GM23248 (cell line): ENCODE results near the gene NHEJ1. TPM values are rescaled to one million over a fixed set of nuclear protein-coding genes. Genes with fewer than 3 reads are reported as not detected.

ENCODE experiments used
- DNase-seq: peaks from one replicate; pipeline ENCODE4 v3.0.0-alpha.2; 2015
- H2AFZ ChIP-seq: fragments of 200-600 bp; sonication (generic); 2 replicates; pipeline ENCODE4 v1.6.1; 2016; ENCODE audit warnings: antibody characterized with exemption
- H3F3A ChIP-seq: fragments of 200-600 bp; sonication (generic); 2 replicates; pipeline ENCODE4 v1.6.1; 2016; ENCODE audit warnings: mild to moderate bottlenecking, antibody characterized with exemption, mixed run types; ENCODE audit not compliant: insufficient read depth
- H3K27ac ChIP-seq: fragments of 200-600 bp; sonication (generic); 2 replicates; pipeline ENCODE4 v1.5.1; 2016; ENCODE audit warnings: mild to moderate bottlenecking
- H3K27me3 ChIP-seq: fragments of 200-600 bp; sonication (generic); replicated peaks from 2 replicates; pipeline ENCODE4 v1.6.1; 2016; ENCODE audit warnings: mild to moderate bottlenecking; ENCODE audit not compliant: insufficient read depth
- H3K36me3 ChIP-seq: fragments of 200-600 bp; sonication (generic); 2 replicates; pipeline ENCODE4 v1.6.1; 2016; ENCODE audit warnings: low read depth, mild to moderate bottlenecking
- H3K4me1 ChIP-seq: fragments of 200-600 bp; sonication (generic); 2 replicates; pipeline ENCODE4 v1.6.1; 2016; ENCODE audit warnings: mild to moderate bottlenecking; ENCODE audit not compliant: insufficient read depth
- H3K4me2 ChIP-seq: fragments of 200-600 bp; sonication (generic); one replicate; pipeline ENCODE4 v1.6.1; 2016; ENCODE audit warnings: mild to moderate bottlenecking; ENCODE audit not compliant: unreplicated experiment
- H3K4me3 ChIP-seq: fragments of 200-600 bp; sonication (generic); 2 replicates; pipeline ENCODE4 v1.5.1; 2016; ENCODE audit warnings: mild to moderate bottlenecking
- H3K79me2 ChIP-seq: fragments of 200-600 bp; sonication (generic); 2 replicates; pipeline ENCODE4 v1.6.1; 2016; ENCODE audit warnings: mild to moderate bottlenecking; ENCODE audit not compliant: insufficient read depth
- H3K9ac ChIP-seq: fragments of 200-600 bp; sonication (generic); 2 replicates; pipeline ENCODE4 v1.6.1; 2016; ENCODE audit warnings: mild to moderate bottlenecking
- H3K9me2 ChIP-seq: fragments of 200-600 bp; sonication (generic); 2 replicates; pipeline ENCODE4 v1.6.1; 2016; ENCODE audit warnings: mixed run types, mild to moderate bottlenecking, moderate library complexity; ENCODE audit not compliant: insufficient read depth
- H3K9me3 ChIP-seq: fragments of 200-600 bp; sonication (generic); one replicate; pipeline ENCODE4 v1.6.1; 2017; ENCODE audit warnings: low read depth
- H4K20me1 ChIP-seq: fragments of 200-600 bp; sonication (generic); 2 replicates; pipeline ENCODE4 v1.6.0; 2016; ENCODE audit not compliant: insufficient read depth
- EZH2 ChIP-seq: fragments of 200-600 bp; sonication (generic); IDR thresholded peaks from 2 replicates; pipeline ENCODE4 v1.6.1; 2018; ENCODE audit warnings: antibody characterized with exemption, mild to moderate bottlenecking; ENCODE audit not compliant: insufficient read depth, poor library complexity, severe bottlenecking
- EZH2phosphoT487 ChIP-seq: fragments of 200-600 bp; sonication (generic); IDR thresholded peaks from 2 replicates; pipeline ENCODE4 v1.6.1; 2018; ENCODE audit warnings: antibody characterized with exemption, moderate library complexity, mild to moderate bottlenecking, low read depth; ENCODE audit not compliant: insufficient read depth
- WGBS, 2 experiments: methylation state at CpG; one replicate each; pipeline ENCODE4 v1.1.6; 2015 to 2017; ENCODE audit warnings: low lambda C conversion rate in 2 of 2, low coverage in 1 of 2; ENCODE audit errors: missing lambda C conversion rate in 2 of 2; 5-methylcytosine and 5-hydroxymethylcytosine counted together
- in situ Hi-C: fragments of 300-500 bp; cut with MboI; formaldehyde crosslinking; loops from 2 replicates; pipeline ENCODE4 v1.15.0; 2020
- polyA plus RNA-seq: library from polyadenylated mRNA; unstranded; fragments of >200 nt; fragmentation: Nextera tagmentation; extraction: Ambion mirVana; gene quantifications from 2 replicates; pipeline ENCODE4 v1.2.1, GENCODE V29; 2016
- total RNA-seq: library from RNA; depleted of rRNA; stranded (reverse); fragments of >200 nt; shearing (Covaris generic); gene quantifications from 2 replicates; pipeline ENCODE4 v1.2.3, GENCODE V29; 2014

The NHEJ1 gene
- total and polyA plus RNA-seq, 2 experiments from 2014 or later, result 8.3 to 16.1 TPM

DNA sequence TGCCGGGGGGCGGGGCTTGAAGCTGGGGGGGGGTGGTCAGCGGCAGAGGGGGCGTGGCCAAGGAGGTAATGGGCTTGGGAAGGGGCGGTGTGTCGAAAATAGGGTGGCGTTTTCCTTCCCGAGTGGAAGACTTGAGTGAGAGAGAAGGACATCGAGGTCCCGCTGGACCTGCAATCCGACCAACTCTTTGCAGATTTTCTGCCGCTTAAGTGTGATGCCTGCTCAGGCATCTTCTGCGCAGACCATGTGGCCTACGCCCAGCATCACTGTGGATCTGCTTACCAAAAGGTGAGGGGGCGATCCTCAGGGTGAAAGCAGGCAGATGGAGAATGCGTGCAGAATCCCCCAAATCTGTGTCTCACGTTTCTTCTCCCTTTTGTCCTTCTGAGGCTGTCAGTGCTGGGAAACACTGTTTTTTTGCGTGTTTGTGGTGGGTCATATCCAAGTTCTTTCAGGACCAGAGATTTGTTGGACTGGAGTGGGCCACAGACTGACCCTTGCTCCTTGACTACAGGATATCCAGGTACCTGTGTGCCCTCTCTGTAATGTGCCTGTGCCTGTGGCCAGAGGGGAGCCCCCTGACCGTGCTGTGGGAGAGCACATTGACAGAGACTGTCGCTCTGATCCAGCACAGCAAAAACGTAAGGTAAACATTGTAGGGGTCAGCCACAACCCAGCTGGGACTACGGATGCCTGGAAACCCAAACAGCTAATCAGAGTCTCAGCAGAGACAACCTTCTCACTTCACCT is 46.7 kb upstream of the NHEJ1 start:
- in situ Hi-C loops, result no loop called here
- Histone ChIP-seq H3K9me2 (no peaks in the 10 kb centered on the region), H3K27me3 (no peaks in the 10 kb centered on the region), H3K27ac (peak overlapping the region; percentile 69), H3K36me3 (no peaks in the 10 kb centered on the region), H3K4me2 (peak overlapping the region; percentile 93), H2AFZ (peak overlapping the region; percentile 88), H3K4me3 (peak overlapping the region; percentile 78), H3K9ac (peak overlapping the region; percentile 77), H3K9me3 (no peaks in the 10 kb centered on the region), H3K79me2 (0 out of 2 replicates have a peak, but pooled peaks cover 3% of the 10 kb centered on the region), H3F3A (peaks cover 17% of the 10 kb centered on the region), H4K20me1 (no peaks in the 10 kb centered on the region), H3K4me1 (peaks cover 11% of the 10 kb centered on the region; the same call in 1 of the 2 replicates)
- DNase-seq, result no peak
- no peak for TF ChIP-seq EZH2
- no peak for TF ChIP-seq EZH2phosphoT487
- WGBS, 2 experiments, result 8 to 11% methylated on average over 18 to 22 of the region's 22 CpGs

DNA sequence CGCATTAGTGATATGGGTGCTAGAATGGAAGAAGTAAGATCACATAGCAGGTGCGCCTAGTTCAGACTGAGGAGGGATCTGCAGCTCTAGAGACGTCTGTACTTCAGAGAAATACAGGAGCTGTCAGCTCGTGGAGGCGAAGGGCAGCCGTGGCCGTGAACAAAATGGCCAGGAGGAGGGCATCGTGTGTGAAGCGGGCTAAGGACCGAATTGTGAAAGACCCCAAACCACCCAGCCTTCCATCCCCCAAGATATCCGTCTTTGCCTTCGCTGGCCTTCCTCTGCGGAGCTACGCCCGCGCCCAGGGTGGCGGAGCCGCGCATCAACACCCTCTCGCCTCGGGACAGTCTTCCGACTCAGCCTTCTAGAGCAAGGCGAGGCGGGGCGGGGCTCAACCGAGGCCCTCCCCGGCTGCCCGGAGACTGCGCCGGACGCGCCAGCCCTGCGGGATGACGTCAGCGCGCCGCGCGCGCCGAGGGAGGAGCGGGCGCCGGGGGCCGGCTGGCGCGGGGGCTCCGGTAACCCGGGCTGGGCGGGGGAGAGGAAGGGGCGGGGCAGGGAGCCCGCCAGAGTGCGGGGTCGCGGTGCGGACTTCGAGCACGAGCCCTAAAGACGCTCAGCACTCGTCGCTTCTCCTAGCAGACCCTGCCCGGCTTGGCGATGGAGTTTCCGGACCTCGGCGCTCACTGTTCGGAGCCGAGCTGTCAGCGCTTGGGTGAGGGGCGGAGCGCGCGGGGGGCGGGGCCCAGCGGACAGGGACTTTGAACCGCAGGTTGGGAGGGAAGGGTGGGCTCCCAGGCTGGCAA is 45.9 kb upstream of the NHEJ1 start, which contains the start of gene ZFAND2B:
Gene ZFAND2B (plus strand): TSS at position 455 of the 806 bp plus-strand sequence. CDS start 206 bp downstream, at position 661.
- H3K27me3 ChIP-seq, result no peaks in the 10 kb centered on the region

DNA sequence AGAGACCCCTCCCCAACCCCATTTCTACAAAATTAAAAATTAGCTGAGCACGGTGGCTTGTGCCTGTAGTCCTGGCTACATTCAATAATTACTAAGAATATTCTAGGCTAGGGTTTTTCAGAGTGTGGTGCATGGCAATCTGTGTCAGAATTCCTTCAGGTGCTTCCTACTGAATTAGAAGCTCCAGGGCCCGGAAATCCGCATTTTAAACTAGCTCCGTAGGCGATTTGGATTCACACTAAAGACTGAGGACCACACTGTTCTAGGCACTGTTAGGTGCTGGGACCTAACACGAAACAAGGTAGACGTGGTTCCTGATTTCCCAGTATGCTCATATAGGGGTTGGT is 45.3 kb upstream of the NHEJ1 start:
- Histone ChIP-seq H4K20me1 (no peaks in the 10 kb centered on the region), H3K36me3 (no peaks in the 10 kb centered on the region), H3K9ac (peak overlapping the region; percentile 77), H3K79me2 (0 out of 2 replicates have a peak, but pooled peaks cover 3% of the 10 kb centered on the region), H3K27me3 (no peaks in the 10 kb centered on the region), H3K4me1 (peaks cover 11% of the 10 kb centered on the region; the same call in 1 of the 2 replicates), H2AFZ (peak overlapping the region; percentile 88), H3K9me3 (no peaks in the 10 kb centered on the region), H3K4me2 (peak overlapping the region; percentile 93), H3F3A (peaks cover 17% of the 10 kb centered on the region), H3K27ac (peak overlapping the region; percentile 69), H3K9me2 (no peaks in the 10 kb centered on the region), H3K4me3 (peak overlapping the region; percentile 78)
- 23 to 27% methylated on average over 7 of the region's 7 CpGs for WGBS, 2 experiments
- in situ Hi-C loops, result no loop called here
- no peak for TF ChIP-seq EZH2
- no peak for TF ChIP-seq EZH2phosphoT487
- no peak for DNase-seq

More for the DNA sequence above, 45.9 kb upstream of the NHEJ1 start, which contains the start of gene ZFAND2B:
- no peaks in the 10 kb centered on the region for H3K9me3 ChIP-seq
- H3K79me2 ChIP-seq, result 0 out of 2 replicates have a peak, but pooled peaks cover 3% of the 10 kb centered on the region
- H3K36me3 ChIP-seq, result no peaks in the 10 kb centered on the region
- H3K27ac ChIP-seq, result peak within 1 kb of the TSS; percentile 69
- H3K9me2 ChIP-seq, result no peaks in the 10 kb centered on the region
- no peaks in the 10 kb centered on the region for H4K20me1 ChIP-seq
- WGBS, 2 experiments, result 1% methylated on average over 46 to 54 of the region's 76 CpGs
- H3K4me1 ChIP-seq, result peaks cover 11% of the 10 kb centered on the region; the same call in 1 of the 2 replicates
- H3K9ac ChIP-seq, result peak within 1 kb of the TSS; percentile 77
- peak within 1 kb of the TSS; percentile 88 for H2AFZ ChIP-seq
- in situ Hi-C loops, result no loop called here
- peak; percentile 98 for DNase-seq
- H3K4me3 ChIP-seq, result peak within 1 kb of the TSS; percentile 78
- TF ChIP-seq EZH2phosphoT487 (no peak), EZH2 (no peak)
- peak within 1 kb of the TSS; percentile 93 for H3K4me2 ChIP-seq
- peaks cover 17% of the 10 kb centered on the region for H3F3A ChIP-seq

DNA sequence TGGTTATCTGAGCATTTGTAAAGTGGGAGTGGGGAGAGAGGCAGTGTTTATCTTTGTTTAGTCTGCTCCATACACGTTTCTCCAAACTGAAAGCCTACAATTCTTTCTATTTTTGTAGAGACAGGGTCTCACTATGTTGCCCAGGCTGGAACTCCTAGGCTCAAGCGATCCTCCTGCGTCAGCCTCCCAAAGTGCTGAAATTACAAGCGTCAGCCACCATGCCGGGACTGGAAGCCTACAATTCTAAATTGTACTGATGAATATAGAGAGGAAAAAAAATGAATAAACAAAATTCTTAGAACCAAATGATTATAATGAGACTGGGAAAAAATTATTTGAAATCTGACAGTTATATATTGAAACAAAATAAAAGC is 44.5 kb upstream of the NHEJ1 start:
- Histone ChIP-seq H3K27me3 (no peaks in the 10 kb centered on the region), H3K36me3 (no peaks in the 10 kb centered on the region), H3K9me2 (no peaks in the 10 kb centered on the region), H2AFZ (no peak overlapping the region), H3K4me2 (no peak overlapping the region), H3K9ac (no peak overlapping the region), H4K20me1 (no peaks in the 10 kb centered on the region), H3K4me1 (peaks cover 11% of the 10 kb centered on the region; the same call in 1 of the 2 replicates), H3F3A (peaks cover 17% of the 10 kb centered on the region), H3K79me2 (0 out of 2 replicates have a peak, but pooled peaks cover 3% of the 10 kb centered on the region), H3K9me3 (no peaks in the 10 kb centered on the region), H3K4me3 (no peak overlapping the region), H3K27ac (no peak overlapping the region)
- WGBS, 2 experiments, result 78 to 79% methylated on average over 5 of the region's 5 CpGs
- no peak for TF ChIP-seq EZH2
- TF ChIP-seq EZH2phosphoT487, result no peak
- in situ Hi-C loops, result no loop called here
- no peak for DNase-seq
